Transverse colon (tissue), 4 donors: ENCODE measurements around the gene MTMR12. TPM values are rescaled to one million over a fixed set of nuclear protein-coding genes. Genes with fewer than 3 reads are reported as not detected.

Experiments used
- DNase-seq: peaks from one replicate; pipeline ENCODE4 v3.0.0-alpha.2; 2019
- H3K27ac ChIP-seq, 4 donors: fragments of 200-600 bp; sonication (generic); 2 replicates each; pipeline ENCODE4 v1.5.1; 2016 to 2018; ENCODE audit warnings: inconsistent platforms in 4 of 4
- H3K27me3 ChIP-seq: fragments of 200-600 bp; sonication (generic); 2 replicates; pipeline ENCODE4 v1.5.1; 2017; ENCODE audit warnings: inconsistent platforms
- H3K36me3 ChIP-seq, 4 donors: fragments of 200-600 bp; sonication (generic); 2 replicates each; pipeline ENCODE4 v1.5.1; 2017 to 2019; ENCODE audit warnings: inconsistent platforms in 4 of 4
- H3K4me1 ChIP-seq, 4 donors: fragments of 200-600 bp; sonication (generic); 2 replicates each; pipeline ENCODE4 v1.5.1; 2017 to 2020; ENCODE audit warnings: inconsistent platforms in 4 of 4
- H3K4me3 ChIP-seq, 4 donors: fragments of 200-600 bp; sonication (generic); 1 replicate in 1 of 4; 2 replicates in 3 of 4; pipeline versions ENCODE4 v1.5.1 to v1.6.1; 2017 to 2019; ENCODE audit warnings: inconsistent platforms in 4 of 4
- H3K9me3 ChIP-seq, 2 donors: fragments of 200-600 bp; sonication (generic); 2 replicates each; pipeline ENCODE4 v1.5.1; 2017 to 2019; ENCODE audit warnings: inconsistent platforms in 2 of 2
- CTCF ChIP-seq, 5 experiments: fragments of 200-600 bp in 3 of 5; fragments of 450-650 bp in 2 of 5; sonication (generic) in 3 of 5; IDR thresholded peaks; 1 replicate in 2 of 5; 2 replicates in 3 of 5; pipeline ENCODE4 v1.5.1; 2016 to 2017; ENCODE audit warnings: antibody characterized with exemption in 5 of 5, inconsistent platforms in 3 of 5, mild to moderate bottlenecking in 2 of 5, moderate library complexity in 1 of 5
- EP300 ChIP-seq: sonication (generic); formaldehyde crosslinking; IDR thresholded peaks from one replicate; pipeline ENCODE4 v1.6.1; 2017; ENCODE audit warnings: antibody characterized with exemption, low read depth
- POLR2A ChIP-seq: fragments of 450-650 bp; IDR thresholded peaks from one replicate; pipeline ENCODE4 v1.6.1; 2016; ENCODE audit warnings: antibody characterized with exemption, mild to moderate bottlenecking, moderate library complexity
- POLR2AphosphoS5 ChIP-seq, 3 donors: sonication (generic); formaldehyde crosslinking; IDR thresholded peaks; one replicate each; pipeline ENCODE4 v1.6.1; 2016; ENCODE audit warnings: antibody characterized with exemption in 3 of 3
- WGBS, 2 donors: methylation state at CpG; one replicate each; pipeline ENCODE4 v1.1.5; 2018; ENCODE audit warnings: low coverage in 1 of 2; 5-methylcytosine and 5-hydroxymethylcytosine counted together
- in situ Hi-C, 4 donors: fragments of 200-750 bp; cut with MboI; loops; one replicate each; pipeline versions ENCODE4 v1.15.0 to v1.15.1; 2017; ENCODE audit warnings: low sequenced_read_pairs in 3 of 4, low pct_ligation_motif_present in 1 of 4, low pct_unique_long_range_greater_than_20kb in 1 of 4
- intact Hi-C: fragments of 100-400 bp; cut with DNase I; formaldehyde crosslinking; loops from one replicate; pipeline ENCODE4 v1.15.1; 2023; ENCODE audit warnings: low total_unique reads
- total RNA-seq, 4 donors: library from RNA; depleted of rRNA; stranded (reverse); fragments of >200 nt; gene quantifications; one replicate each; pipeline ENCODE4 v1.1.0, GENCODE V29; 2016

Gene MTMR12
- total RNA-seq, 4 donors from 2014 or later = 10.1 to 27.9 (median 16.1) TPM

- Histone ChIP-seq H3K27me3 (no peaks in the 10 kb centered on the region), H3K27ac (no peak overlapping the region), H3K9me3 (peaks cover 4 to 6% of the 10 kb centered on the region in 2 donors), H3K4me3 (no peak overlapping the region), H3K4me1 (peaks cover 4 to 19% (median 9%) of the 10 kb centered on the region in 4 donors), H3K36me3 (no peaks in the 10 kb centered on the region)
- TF ChIP-seq EP300 (no peak), CTCF (IDR thresholded peaks at IDR 0.05) (no peak), POLR2AphosphoS5 (IDR thresholded peaks at IDR 0.05) (no peak), POLR2A (no peak)
- WGBS, 2 donors = 84% methylated on average over 3 of the region's 3 CpGs; no CpG with 5 or more reads in 1 of the 2 donors
- DNase-seq = no peak
- in situ Hi-C loops (loop anchor here in 1 of 4 donors (25.0 kb wide), 1 partner anchor 89 kb away; no protein-coding TSS in a partner anchor), intact Hi-C loops (no loop called here)
Observed at GRCh38 chr5:32326216-32326772, 13.6 kb upstream of the MTMR12 start.

GRCh38 chr5:32325616-32326015 lies 12.9 kb upstream of the MTMR12 start:
- 83 to 100% methylated on average over 2 to 4 of the region's 4 CpGs for WGBS, 2 donors
- H3K4me3 ChIP-seq = no peak overlapping the region
- H3K9me3 ChIP-seq = peaks cover 4 to 6% of the 10 kb centered on the region in 2 donors
- in situ Hi-C loops = loop anchor here in 1 of 4 donors (25.0 kb wide), 1 partner anchor 88 kb away; no protein-coding TSS in a partner anchor
- no peaks in the 10 kb centered on the region for H3K27me3 ChIP-seq
- no peak for DNase-seq
- H3K36me3 ChIP-seq = no peaks in the 10 kb centered on the region
- H3K27ac ChIP-seq = no peak overlapping the region
- TF ChIP-seq POLR2AphosphoS5 (IDR thresholded peaks at IDR 0.05) (no peak), EP300 (no peak), CTCF (IDR thresholded peaks at IDR 0.05) (no peak), POLR2A (no peak)
- peaks cover 0 to 13% (median 4%) of the 10 kb centered on the region in 4 donors for H3K4me1 ChIP-seq
- intact Hi-C loops = no loop called here

GRCh38 chr5:32325062-32325461 lies 12.3 kb upstream of the MTMR12 start:
- no peak for TF ChIP-seq POLR2AphosphoS5 (IDR thresholded peaks at IDR 0.05)
- no peak for TF ChIP-seq EP300
- TF ChIP-seq CTCF (IDR thresholded peaks at IDR 0.05) = no peak
- no peak for TF ChIP-seq POLR2A
- Histone ChIP-seq H3K27ac (no peak overlapping the region), H3K4me3 (no peak overlapping the region), H3K9me3 (peaks cover 4 to 6% of the 10 kb centered on the region in 2 donors), H3K27me3 (no peaks in the 10 kb centered on the region), H3K4me1 (peaks cover 0 to 10% (median under 1%) of the 10 kb centered on the region in 4 donors), H3K36me3 (no peaks in the 10 kb centered on the region)
- 14 to 60% methylated on average over 1 to 3 of the region's 3 CpGs for WGBS, 2 donors
- in situ Hi-C loops = loop anchor here in 1 of 4 donors (25.0 kb wide), 1 partner anchor 88 kb away; no protein-coding TSS in a partner anchor
- no peak for DNase-seq
- intact Hi-C loops = no loop called here

- in situ Hi-C loops = no loop called here
- TF ChIP-seq EP300 = no peak
- no peak for TF ChIP-seq POLR2AphosphoS5 (IDR thresholded peaks at IDR 0.05)
- TF ChIP-seq POLR2A = no peak
- no peak for TF ChIP-seq CTCF (IDR thresholded peaks at IDR 0.05)
- no peaks in the 10 kb centered on the region for H3K4me1 ChIP-seq
Observed at GRCh38 chr5:32323741-32324140, 11.0 kb upstream of the MTMR12 start.

More at GRCh38 chr5:32323741-32324140, 11.0 kb upstream of the MTMR12 start:
- DNase-seq = no peak
- Histone ChIP-seq H3K9me3 (peaks cover 4 to 6% of the 10 kb centered on the region in 2 donors), H3K27ac (no peak overlapping the region), H3K27me3 (no peaks in the 10 kb centered on the region), H3K36me3 (no peaks in the 10 kb centered on the region), H3K4me3 (no peak overlapping the region)
- intact Hi-C loops = no loop called here
- 82% methylated on average over 8 of the region's 8 CpGs; no CpG with 5 or more reads in 1 of the 2 donors for WGBS, 2 donors
